Measurements from ENCODE around the gene LRRN1. TPM values are rescaled to one million over a fixed set of nuclear protein-coding genes. Genes with fewer than 3 reads are reported as not detected.

Gene LRRN1
- polyA plus RNA-seq, 3 donors: 0.08 TPM; not detected in 2

- no peak overlapping the region for H3K27ac Mint-ChIP-seq
- Histone ChIP-seq H3K4me2 (replicated peaks; ENCODE audit: extremely low read depth, low read length, poor library complexity, severe bottlenecking) (no peak overlapping the region), H3K9me3 (replicated peaks in 1 of 2; ENCODE audit: control insufficient read depth in 1 of 2, insufficient read depth in 1 of 2, low read length in 2 of 2) (no peaks in the 10 kb centered on the region), H4K20me1 (ENCODE audit: insufficient read depth, low read length) (no peaks in the 10 kb centered on the region), H3K4me1 (ENCODE audit: control insufficient read depth in 1 of 2, insufficient read depth in 2 of 2, low read length in 2 of 2) (no peaks in the 10 kb centered on the region), H3K27ac (ENCODE audit: low read depth in 1 of 2, low read length in 2 of 2) (no peak overlapping the region), H3K79me2 (ENCODE audit: insufficient read depth, low read length) (no peaks in the 10 kb centered on the region), H3K27me3 (ENCODE audit: control insufficient read depth in 2 of 2, insufficient read depth in 2 of 2, low read length in 2 of 2) (no peaks in the 10 kb centered on the region), H3K36me3 (replicated peaks in 1 of 2; ENCODE audit: control insufficient read depth in 1 of 2, insufficient read depth in 2 of 2, low read length in 2 of 2) (no peaks in the 10 kb centered on the region), H3K9ac (ENCODE audit: insufficient read depth, low read length, poor library complexity, severe bottlenecking) (no peak overlapping the region), H2AFZ (ENCODE audit: insufficient read depth, low read depth, low read length, poor library complexity, severe bottlenecking) (no peak overlapping the region), H3K4me3 (replicated peaks in 1 of 3; ENCODE audit: low read depth in 2 of 3, low read length in 3 of 3) (no peak overlapping the region)
- intact Hi-C loops (cut with micrococcal nuclease): no loop called here
- H3K27me3 Mint-ChIP-seq (ENCODE audit: low read depth in 3 of 3): no peaks in the 10 kb centered on the region
- H3K4me1 Mint-ChIP-seq: peaks cover 4% of the 10 kb centered on the region
- no peak for DNase-seq
- H3K9me3 Mint-ChIP-seq: peaks cover 0 to 4% (median 0%) of the 10 kb centered on the region in 7 donors
- no CpG with 5 or more reads among the region's 4 CpGs for WGBS (ENCODE audit: insufficient coverage)
- no peak overlapping the region for H3K4me3 Mint-ChIP-seq
- TF ChIP-seq CTCF (IDR thresholded peaks at IDR 0.05): no peak
- H3K36me3 Mint-ChIP-seq: no peaks in the 10 kb centered on the region
Measured at GRCh38 chr3:3851621-3852323, 52.5 kb downstream of the LRRN1 start.

GRCh38 chr3:3853544-3853943, 54.3 kb downstream of the LRRN1 start:
- no peak overlapping the region for H3K9ac ChIP-seq (ENCODE audit: insufficient read depth, low read length, poor library complexity, severe bottlenecking)
- H3K36me3 ChIP-seq (replicated peaks in 1 of 2; ENCODE audit: control insufficient read depth in 1 of 2, insufficient read depth in 2 of 2, low read length in 2 of 2): no peaks in the 10 kb centered on the region
- H3K4me3 Mint-ChIP-seq: no peak overlapping the region
- no peaks in the 10 kb centered on the region for H3K79me2 ChIP-seq (ENCODE audit: insufficient read depth, low read length)
- DNase-seq: no peak
- peaks cover 4% of the 10 kb centered on the region for H3K4me1 Mint-ChIP-seq
- no peak overlapping the region for H3K4me3 ChIP-seq (replicated peaks in 1 of 3; ENCODE audit: low read depth in 2 of 3, low read length in 3 of 3)
- no peaks in the 10 kb centered on the region for H3K36me3 Mint-ChIP-seq
- peaks cover 0 to 4% (median 0%) of the 10 kb centered on the region in 7 donors for H3K9me3 Mint-ChIP-seq
- no peak overlapping the region for H3K27ac Mint-ChIP-seq
- intact Hi-C loops (cut with micrococcal nuclease): no loop called here
- no peak for TF ChIP-seq CTCF (IDR thresholded peaks at IDR 0.05)
- H3K27me3 ChIP-seq (ENCODE audit: control insufficient read depth in 2 of 2, insufficient read depth in 2 of 2, low read length in 2 of 2): no peaks in the 10 kb centered on the region
- H3K27ac ChIP-seq (ENCODE audit: low read depth in 1 of 2, low read length in 2 of 2): no peak overlapping the region
- WGBS (ENCODE audit: insufficient coverage): no CpG with 5 or more reads among the region's 1 CpG
- H4K20me1 ChIP-seq (ENCODE audit: insufficient read depth, low read length): no peaks in the 10 kb centered on the region
- no peaks in the 10 kb centered on the region for H3K27me3 Mint-ChIP-seq (ENCODE audit: low read depth in 3 of 3)
- no peaks in the 10 kb centered on the region for H3K4me1 ChIP-seq (ENCODE audit: control insufficient read depth in 1 of 2, insufficient read depth in 2 of 2, low read length in 2 of 2)
- no peak overlapping the region for H3K4me2 ChIP-seq (replicated peaks; ENCODE audit: extremely low read depth, low read length, poor library complexity, severe bottlenecking)
- no peaks in the 10 kb centered on the region for H3K9me3 ChIP-seq (replicated peaks in 1 of 2; ENCODE audit: control insufficient read depth in 1 of 2, insufficient read depth in 1 of 2, low read length in 2 of 2)
- H2AFZ ChIP-seq (ENCODE audit: insufficient read depth, low read depth, low read length, poor library complexity, severe bottlenecking): no peak overlapping the region
